ENCODE measurements around the gene PLEKHO2. TPM values are rescaled to one million over a fixed set of nuclear protein-coding genes. Genes with fewer than 3 reads are reported as not detected.

The PLEKHO2 gene
- total RNA-seq, 4 donors from 2014 or later, result 5.6 to 18.3 (median 7.2) TPM

DNA sequence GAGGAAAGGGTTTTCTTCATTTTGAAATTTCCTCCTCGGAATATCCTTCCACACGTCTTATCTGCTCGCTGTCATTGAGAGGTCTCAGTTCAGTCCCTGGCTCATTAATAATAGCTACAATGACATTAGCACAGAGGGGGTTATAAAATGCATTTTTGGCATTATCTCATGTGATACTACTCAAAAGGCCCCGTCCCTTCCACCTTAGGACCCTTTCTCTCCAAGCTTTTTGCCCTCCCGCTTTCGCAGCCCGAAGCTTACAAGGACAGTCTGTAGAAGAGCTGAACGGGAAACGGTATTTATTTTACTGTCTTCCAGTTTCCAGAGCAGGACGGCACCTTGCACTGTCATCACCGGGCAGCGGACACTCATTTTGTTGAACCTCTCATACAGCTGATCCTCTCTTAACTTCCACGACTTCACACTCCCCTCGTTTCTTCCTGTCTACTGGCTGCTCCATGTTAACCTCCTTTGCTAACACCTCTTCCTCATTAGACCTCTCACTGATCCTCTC, 5.6 kb upstream of the PLEKHO2 start:
- intact Hi-C loops (cut with DNase I), result no loop called here
- H3K4me3 ChIP-seq, result peak overlapping the region in 3 of 4 donors; percentile 1 to 50 (median 7)
- 24 to 34% methylated on average over 14 of the region's 14 CpGs for WGBS, 2 donors

GRCh38 chr15:64837502-64837901, 4.2 kb upstream of the PLEKHO2 start:
- TF ChIP-seq POLR2A (IDR thresholded peaks at IDR 0.05), result no peak
- TF ChIP-seq, protein P1, sequence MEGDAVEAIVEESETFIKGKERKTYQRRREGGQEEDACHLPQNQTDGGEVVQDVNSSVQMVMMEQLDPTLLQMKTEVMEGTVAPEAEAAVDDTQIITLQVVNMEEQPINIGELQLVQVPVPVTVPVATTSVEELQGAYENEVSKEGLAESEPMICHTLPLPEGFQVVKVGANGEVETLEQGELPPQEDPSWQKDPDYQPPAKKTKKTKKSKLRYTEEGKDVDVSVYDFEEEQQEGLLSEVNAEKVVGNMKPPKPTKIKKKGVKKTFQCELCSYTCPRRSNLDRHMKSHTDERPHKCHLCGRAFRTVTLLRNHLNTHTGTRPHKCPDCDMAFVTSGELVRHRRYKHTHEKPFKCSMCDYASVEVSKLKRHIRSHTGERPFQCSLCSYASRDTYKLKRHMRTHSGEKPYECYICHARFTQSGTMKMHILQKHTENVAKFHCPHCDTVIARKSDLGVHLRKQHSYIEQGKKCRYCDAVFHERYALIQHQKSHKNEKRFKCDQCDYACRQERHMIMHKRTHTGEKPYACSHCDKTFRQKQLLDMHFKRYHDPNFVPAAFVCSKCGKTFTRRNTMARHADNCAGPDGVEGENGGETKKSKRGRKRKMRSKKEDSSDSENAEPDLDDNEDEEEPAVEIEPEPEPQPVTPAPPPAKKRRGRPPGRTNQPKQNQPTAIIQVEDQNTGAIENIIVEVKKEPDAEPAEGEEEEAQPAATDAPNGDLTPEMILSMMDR (IDR thresholded peaks at IDR 0.05), result no peak
- Histone ChIP-seq H3K4me1 (peaks cover 7 to 30% (median 21%) of the 10 kb centered on the region in 3 donors), H3K27ac (no peak overlapping the region), H3K36me3 (no peaks in the 10 kb centered on the region), H3K4me3 (no peak overlapping the region), H3K27me3 (no peaks in the 10 kb centered on the region), H3K9me3 (no peaks in the 10 kb centered on the region)
- intact Hi-C loops (cut with DNase I), result no loop called here
- DNase-seq, result no peak
- 65 to 71% methylated on average over 1 of the region's 1 CpG for WGBS, 2 donors

More for the DNA sequence above, 5.6 kb upstream of the PLEKHO2 start:
- TF ChIP-seq POLR2A (IDR thresholded peaks at IDR 0.05), result peak in 1 of 4 donors; percentile 0
- TF ChIP-seq, protein P1 (IDR thresholded peaks at IDR 0.05), result peak in 1 of 6 experiments; percentile 2
- Histone ChIP-seq H3K9me3 (no peaks in the 10 kb centered on the region), H3K27ac (peak overlapping the region; percentile 44 to 83 (median 60)), H3K36me3 (no peaks in the 10 kb centered on the region), H3K27me3 (no peaks in the 10 kb centered on the region), H3K4me1 (peaks cover 5 to 25% (median 21%) of the 10 kb centered on the region in 3 donors)
- DNase-seq, result no peak

DNA sequence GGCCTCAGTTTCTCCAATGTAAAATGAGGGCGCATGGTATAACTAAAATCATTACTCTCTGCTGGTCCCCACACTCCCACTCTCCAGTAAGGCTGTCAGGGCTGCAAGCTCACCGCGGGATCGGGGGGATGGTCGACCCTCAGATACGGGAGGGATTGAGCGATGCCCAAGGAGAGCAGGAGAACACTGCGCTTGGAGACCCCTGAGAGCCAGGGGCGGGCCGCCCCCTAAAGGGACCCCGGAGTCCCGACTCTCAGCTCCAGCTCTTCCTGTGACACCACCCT, 713 bp upstream of the PLEKHO2 start:
- H3K27ac ChIP-seq, result peak overlapping the region; percentile 90 to 98 (median 94)
- no peak for DNase-seq
- H3K36me3 ChIP-seq, result no peaks in the 10 kb centered on the region
- intact Hi-C loops (cut with DNase I), result loop anchor here (10.0 kb wide), 1 partner anchor 54 kb away; no protein-coding TSS in a partner anchor
- no peaks in the 10 kb centered on the region for H3K9me3 ChIP-seq
- TF ChIP-seq, protein P1 (IDR thresholded peaks at IDR 0.05), result no peak
- TF ChIP-seq POLR2A (IDR thresholded peaks at IDR 0.05), result no peak
- peak overlapping the region; percentile 82 to 96 (median 84) for H3K4me3 ChIP-seq
- peaks cover 24 to 55% (median 31%) of the 10 kb centered on the region in 3 donors for H3K4me1 ChIP-seq
- H3K27me3 ChIP-seq, result no peaks in the 10 kb centered on the region
- WGBS, 2 donors, result 4% methylated on average over 4 of the region's 12 CpGs; no CpG with 5 or more reads in 1 of the 2 donors

DNA sequence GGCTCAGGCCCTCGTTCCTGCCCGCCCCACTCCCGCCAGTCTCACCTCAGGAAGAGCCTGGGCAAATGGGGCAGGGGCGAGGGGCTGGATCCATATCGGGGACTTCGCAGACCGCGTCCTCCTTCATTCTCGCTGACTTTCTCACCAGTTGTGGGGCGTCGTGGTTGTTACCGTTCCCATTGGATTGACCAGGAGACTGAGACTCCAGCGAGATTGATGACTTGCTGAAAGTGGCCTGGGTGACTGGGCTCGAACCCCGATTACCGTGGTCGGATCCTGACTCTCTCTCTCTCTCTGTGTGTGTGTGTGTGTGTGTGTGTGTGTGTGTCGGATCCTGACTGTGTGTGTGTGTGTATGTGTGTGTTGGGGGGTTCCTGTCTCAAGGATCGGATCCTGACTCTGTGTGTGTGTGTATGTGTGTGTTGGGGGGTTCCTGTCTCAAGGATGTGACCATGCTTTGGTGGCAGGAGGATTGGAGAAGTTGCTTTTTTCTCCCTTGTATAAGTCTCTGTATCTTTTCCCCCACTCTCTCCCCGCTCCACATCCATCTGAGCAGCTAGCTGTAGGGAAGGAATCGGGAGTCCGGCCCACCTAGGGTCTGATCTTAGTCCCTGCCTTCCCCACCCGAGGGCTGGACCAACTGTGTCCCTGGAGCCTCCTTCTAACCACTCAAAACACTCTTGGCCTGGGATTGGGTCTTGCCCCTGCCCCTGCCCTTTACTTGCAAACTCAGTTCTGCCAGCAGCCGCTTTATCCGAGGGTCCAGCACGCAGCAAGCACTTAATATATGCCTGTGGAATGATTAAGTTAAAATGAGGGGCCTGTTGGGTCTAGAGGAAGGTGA, 603 bp downstream of the PLEKHO2 start:
- WGBS, 2 donors, result 0 to 18% methylated on average over 8 to 11 of the region's 26 CpGs
- DNase-seq, result no peak
- Histone ChIP-seq H3K9me3 (no peaks in the 10 kb centered on the region), H3K27me3 (no peaks in the 10 kb centered on the region), H3K27ac (peak overlapping the region; percentile 90 to 98 (median 94)), H3K4me3 (peak overlapping the region; percentile 82 to 96 (median 84)), H3K36me3 (no peaks in the 10 kb centered on the region), H3K4me1 (peaks cover 35 to 61% (median 37%) of the 10 kb centered on the region in 3 donors)
- intact Hi-C loops (cut with DNase I), result loop anchor here (10.0 kb wide), 1 partner anchor 52 kb away; no protein-coding TSS in a partner anchor
- TF ChIP-seq POLR2A (IDR thresholded peaks at IDR 0.05), result no peak
- TF ChIP-seq, protein P1 (IDR thresholded peaks at IDR 0.05), result no peak

All from esophagus squamous epithelium (tissue), 5 donors.